Posterior cingulate gyrus (tissue), 11 donors: ENCODE data around the gene EFCAB8.
"Not testable (repeated sequence)": the region's sequence is repeated elsewhere in the genome, so short reads cannot be mapped to it uniquely, and the experiment has no call there.

Experiments
- DNase-seq, 10 donors: peaks; one replicate each; pipeline versions ENCODE4 v3.0.0 to v3.0.0-alpha.2; 2020 to 2021; ENCODE audit warnings: mixed read lengths in 3 of 10
- intact Hi-C: fragments of 100-400 bp; cut with DNase I; formaldehyde crosslinking; loops from one replicate; pipeline ENCODE4 v1.15.1; 2023

EFCAB8 gene

DNA sequence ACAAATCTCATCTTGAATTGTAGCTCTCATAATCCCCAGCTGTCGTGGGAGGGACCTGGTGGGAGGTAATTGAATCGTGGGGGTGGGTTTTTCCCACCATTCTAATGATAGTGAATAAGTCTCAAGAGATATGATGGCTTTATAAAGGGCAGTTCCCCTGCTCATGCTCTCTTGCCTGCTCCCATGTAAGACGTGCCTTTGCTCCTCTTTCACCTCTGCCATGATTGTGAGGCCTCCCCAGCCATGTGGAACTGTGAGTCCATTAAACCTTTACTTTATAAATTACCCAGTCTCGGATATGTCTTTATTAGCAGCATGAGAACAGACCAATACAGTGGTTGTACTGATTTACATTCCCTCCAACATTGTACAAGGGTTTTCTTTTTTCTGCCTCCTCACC, 75.9 kb downstream of the EFCAB8 start:
- no peak for DNase-seq
- intact Hi-C loops, result no loop called here

GRCh38 chr20:32941155-32941885, 82.6 kb downstream of the EFCAB8 start:
- no peak for DNase-seq
- intact Hi-C loops, result no loop called here

GRCh38 chr20:32943490-32944052, 84.8 kb downstream of the EFCAB8 start:
- DNase-seq, result peak in 1 of 10 donors; percentile 41
- intact Hi-C loops, result no loop called here

- peak in 1 of 10 donors; percentile 4 for DNase-seq
- intact Hi-C loops, result no loop called here
These were observed 87.0 kb downstream of the EFCAB8 start for GRCh38 chr20:32945710-32946221.

DNA sequence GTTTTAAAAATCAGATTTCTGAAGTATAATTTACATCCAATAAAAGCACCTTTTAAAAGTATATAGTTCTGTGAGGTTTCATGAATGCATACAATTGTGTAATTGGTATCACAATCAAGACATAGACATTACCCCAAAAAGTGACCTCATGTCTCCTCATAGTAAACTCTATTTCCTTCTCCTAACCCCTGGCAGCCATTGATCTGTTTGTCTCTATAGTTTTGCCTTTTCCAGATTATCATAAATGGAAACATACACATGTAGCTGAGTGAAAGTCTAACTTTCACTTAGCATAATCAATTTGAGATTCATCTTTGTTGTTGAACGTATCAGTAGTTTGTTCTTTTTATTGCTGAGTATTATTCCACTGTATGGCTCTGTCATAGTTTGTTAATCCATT, 87.9 kb downstream of the EFCAB8 start:
- intact Hi-C loops, result no loop called here
- DNase-seq, result no peak

DNA sequence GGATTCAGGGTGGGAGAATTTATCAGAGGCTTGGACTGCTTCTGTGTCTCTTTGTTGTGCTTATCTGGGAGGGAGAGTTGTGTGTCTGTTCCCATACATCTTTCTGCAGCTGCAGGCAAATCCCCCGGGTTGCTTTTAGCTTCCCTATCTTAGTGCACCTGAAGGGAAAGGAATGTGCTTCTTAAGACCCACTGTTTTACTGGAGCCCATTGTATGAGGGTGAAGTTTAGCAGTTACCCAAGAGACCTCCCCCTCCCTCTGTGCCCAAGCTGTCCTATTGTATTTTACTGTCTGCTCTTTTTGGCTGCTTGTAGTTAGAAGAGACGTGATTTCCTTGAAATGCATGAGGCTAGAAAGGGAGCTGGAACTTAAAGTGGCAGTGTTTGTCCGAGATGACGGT, 91.8 kb downstream of the EFCAB8 start:
- DNase-seq, intact Hi-C loops: not testable (repeated sequence)

DNA sequence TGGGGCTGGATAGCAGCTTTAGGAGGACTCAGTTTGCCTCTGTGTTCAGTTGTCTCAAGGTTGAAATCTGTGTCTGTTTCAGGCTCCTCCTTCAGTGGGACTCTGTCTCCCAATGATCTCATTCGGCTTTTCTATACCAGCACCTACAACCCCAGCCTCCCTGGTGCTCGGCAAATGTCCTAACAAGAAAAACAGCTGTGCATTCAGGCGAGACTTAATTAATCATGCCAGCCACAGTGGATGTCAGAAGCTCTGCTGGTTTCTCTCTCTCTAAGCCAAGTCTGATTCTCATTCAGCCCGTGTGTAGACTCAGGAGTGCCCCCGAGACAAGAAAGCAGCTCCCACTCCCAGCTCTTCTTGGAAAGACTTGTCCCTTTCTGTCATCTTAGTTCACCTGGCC, 98.7 kb downstream of the EFCAB8 start:
- DNase-seq, result peak in 1 of 10 donors; percentile 5
- intact Hi-C loops, result no loop called here

DNA sequence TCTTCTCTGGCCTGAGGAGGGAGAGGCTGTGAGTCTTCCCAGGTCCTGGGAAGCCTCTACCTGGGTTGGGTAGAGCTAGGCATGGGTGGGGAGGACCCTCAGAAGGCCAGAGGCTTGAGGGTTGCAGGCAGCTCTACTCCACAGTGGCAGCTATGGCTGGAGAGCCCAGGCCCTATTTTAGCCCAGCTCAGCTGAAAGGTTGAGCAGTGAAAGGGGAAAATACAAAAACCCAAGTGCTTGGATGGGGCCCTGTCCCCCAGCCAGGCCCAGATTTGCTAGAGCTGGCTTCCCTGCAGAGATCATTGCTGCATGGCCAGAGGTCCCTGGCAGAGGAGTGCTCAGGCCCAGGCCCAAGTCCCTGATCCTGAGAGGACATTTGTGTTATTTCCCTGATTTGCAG, 99.9 kb downstream of the EFCAB8 start:
- intact Hi-C loops, result no loop called here

DNA sequence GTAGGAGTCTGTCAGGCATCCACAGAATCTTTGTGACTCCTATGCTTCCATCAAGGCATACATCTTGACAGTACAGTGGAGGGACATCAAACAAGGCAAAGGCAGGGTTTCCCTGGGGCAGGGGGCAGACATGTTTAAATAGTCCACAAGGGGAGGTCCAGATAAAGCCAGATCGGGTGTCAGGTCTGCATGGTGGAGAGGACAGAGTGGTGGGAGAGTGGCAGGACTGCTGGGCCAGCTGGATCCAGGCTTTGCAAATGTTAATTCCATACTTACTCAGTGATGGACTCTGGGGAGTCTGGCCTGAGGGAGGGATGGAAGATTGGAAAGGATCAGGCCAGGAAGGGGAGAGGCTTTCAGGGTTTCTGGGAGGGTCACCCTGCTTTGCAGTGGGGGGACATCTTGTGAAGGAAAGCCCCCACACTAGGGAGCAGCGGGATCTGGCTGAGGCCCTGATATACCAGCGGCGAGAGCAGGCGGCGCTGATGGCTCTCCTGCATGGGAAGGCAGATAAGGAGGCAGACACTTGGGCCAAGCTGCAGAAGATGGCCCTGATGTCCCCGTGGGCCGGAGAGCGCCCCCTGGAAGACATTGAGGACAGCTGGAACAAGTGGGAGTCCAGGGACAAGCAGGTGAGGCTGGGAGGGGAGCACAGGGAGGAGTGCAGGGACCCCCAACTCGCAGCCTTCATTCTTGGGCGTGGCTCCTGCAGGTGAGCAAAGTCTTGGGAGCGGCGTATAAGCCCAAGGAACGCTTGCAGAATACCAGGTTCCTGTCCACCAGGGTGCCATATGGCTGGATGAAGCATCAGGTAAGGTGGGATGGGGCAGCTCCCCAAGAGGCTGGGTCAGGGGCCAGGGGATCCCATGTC, 100.9 kb downstream of the EFCAB8 start:
- DNase-seq, result no peak

More for the DNA sequence above, 99.9 kb downstream of the EFCAB8 start:
- DNase-seq, result no peak

GRCh38 chr20:32960222-32960518, 101.4 kb downstream of the EFCAB8 start:
- intact Hi-C loops, result no loop called here
- DNase-seq, result no peak

More for the DNA sequence above, 100.9 kb downstream of the EFCAB8 start:
- intact Hi-C loops, result no loop called here

DNA sequence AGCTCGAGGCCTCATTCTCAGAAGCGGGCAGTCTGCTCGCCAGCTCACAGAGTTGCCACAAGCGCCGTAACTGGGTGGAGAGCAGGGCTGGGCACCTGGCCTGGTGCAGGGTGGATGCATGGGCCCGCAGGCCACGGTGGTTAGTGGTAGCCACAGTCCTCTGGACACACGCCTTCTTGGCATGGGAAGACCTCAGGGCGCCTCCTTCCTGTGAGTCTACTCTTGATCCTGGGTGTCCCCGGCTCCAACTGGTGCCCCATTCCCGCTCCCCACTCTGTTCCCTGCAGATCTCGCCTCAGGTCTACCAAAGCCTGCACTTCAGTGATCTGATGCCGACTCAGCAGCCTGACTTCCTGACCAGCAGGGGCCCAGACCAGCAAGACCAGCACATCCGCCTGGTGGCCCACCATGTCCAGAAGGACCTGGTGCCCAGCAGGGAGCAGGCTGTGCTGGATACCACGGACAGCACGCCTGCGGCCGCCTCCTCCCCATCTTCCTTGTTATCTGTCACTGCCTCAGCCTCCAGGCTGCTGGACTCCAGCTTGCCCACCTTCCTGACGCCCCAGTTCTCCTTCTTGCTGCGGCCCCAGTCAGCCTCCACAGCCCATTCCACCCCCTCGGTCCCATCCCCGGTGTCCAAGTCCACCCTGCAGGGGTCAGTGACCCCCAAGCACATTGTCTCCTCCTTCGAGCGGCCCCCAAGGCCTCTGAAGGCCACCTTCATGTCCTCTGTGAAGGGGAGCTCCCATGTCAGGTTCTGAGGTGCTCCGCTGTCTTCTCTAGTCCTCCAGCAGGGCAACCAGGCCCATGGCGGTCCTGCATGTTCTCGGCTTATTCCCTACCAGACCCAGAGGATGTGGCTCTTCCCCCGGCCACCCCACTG, 102.4 kb downstream of the EFCAB8 start:
- peak in 1 of 10 donors; percentile 74 for DNase-seq
- intact Hi-C loops, result no loop called here

DNA sequence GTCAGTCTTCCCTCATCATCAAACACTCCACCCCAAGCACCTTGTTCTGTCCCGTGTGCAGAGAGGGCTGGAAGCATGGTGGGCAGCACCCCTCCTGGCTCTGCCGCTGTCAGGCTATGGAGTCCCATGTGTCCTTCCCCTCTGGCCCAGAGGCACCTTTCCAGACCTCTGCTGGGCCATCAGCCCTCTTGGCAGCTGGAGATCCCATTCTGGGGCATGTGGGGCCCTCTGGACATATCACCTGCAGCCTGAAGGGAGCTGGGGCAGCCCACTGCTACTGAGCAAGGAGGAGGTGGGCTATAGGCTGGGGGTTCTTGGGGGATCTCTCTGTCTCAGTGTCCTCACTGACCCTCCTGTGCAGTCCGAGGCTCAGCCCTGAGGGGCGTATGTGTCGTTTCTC, 103.3 kb downstream of the EFCAB8 start:
- intact Hi-C loops, result no loop called here

GRCh38 chr20:32962646-32963045, 103.9 kb downstream of the EFCAB8 start:
- DNase-seq, intact Hi-C loops: not testable (repeated sequence)

More for the DNA sequence above, 103.3 kb downstream of the EFCAB8 start:
- no peak for DNase-seq

DNA sequence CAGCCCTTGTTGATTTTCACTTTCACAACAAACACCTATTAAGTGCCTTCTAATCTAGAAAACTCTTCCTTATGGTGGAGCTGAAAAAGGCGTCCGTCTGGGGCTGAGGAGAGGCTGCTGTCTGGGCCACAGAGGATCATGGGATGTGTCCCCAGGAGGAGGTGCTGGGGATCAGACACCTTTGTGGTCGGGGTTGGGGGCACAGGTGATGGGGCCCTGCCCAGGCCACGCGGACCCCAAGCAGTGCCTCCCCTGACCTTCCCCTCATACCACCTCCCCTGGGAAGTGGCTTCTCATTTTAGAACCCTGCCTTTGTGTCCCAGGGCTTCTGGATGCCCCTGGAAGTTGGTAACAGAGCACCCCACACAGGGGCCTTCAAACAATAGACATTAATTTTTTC, 104.5 kb downstream of the EFCAB8 start:
- intact Hi-C loops, result no loop called here
- no peak for DNase-seq

GRCh38 chr20:32964575-32964974, 105.9 kb downstream of the EFCAB8 start:
- peak in 1 of 10 donors; percentile 7 for DNase-seq
- intact Hi-C loops, result no loop called here

GRCh38 chr20:32965115-32965514, 106.4 kb downstream of the EFCAB8 start:
- intact Hi-C loops, result no loop called here
- peak in 1 of 10 donors; percentile 14 for DNase-seq

DNA sequence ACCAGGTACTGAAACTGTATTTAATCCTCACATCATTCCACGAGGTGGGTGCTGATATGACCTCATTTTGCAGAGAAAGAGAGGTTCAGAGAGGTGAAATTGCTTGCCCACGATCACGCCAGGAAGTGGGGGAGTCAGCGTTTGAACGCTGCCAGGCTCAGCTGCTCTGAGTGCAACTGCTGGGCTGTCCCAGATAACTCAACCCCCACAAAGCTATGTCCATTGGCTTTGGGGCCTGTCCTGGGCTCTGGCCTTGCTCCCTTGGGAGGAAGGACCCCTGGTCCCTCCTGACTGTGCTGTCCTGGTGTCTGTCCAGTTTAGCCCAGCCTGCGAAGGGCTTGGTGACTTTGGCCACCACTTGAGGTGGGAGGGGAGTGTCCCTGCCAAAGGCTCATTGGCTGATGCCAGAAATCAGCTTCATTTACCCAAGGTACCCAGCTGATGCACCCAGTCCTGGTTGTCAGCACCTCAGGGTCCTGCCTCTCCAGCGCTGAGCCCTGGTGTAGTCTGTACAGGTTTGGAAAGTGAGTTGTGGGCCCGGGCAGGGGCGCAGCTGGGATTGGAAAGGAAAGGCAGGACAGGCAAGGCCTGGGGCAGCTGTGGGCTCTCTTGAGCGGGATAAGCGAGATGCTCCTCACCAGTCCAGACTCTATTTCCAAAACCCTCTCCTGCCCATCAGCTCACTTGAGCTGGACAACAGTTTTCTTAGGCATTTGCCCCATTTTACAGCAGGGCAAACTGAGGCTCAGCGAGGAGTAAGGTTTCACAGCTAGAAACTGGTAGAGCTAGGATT, 107.1 kb downstream of the EFCAB8 start:
- DNase-seq, result peak in 2 of 10 donors; percentile 5 to 47
- intact Hi-C loops, result no loop called here

DNA sequence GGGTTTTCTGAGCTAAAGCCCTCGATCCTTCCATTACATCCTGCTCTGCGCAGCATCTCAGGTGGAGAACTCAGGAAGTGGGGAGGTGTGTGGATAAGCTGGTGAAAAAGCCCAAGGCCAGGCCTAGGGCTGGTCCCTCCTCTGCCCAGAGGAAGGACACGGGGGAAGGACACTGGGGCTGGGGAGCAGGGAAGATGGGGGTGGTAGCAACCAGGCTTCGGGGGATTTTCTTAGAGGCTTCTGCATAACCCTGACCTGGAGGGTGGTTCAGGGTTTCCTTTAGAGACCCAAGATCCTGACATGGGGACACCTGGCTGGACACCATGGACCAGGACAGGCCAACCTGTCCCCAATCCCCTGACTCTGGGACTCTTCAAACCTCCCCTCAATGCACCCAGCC, 107.7 kb downstream of the EFCAB8 start:
- peak in 1 of 10 donors; percentile 50 for DNase-seq
- intact Hi-C loops, result no loop called here
